ENCODE results near the gene NXPH4. TPM values are rescaled to one million over a fixed set of nuclear protein-coding genes. Genes with fewer than 3 reads are reported as not detected.
A peak's percentile ranks its signal among the peaks of the same experiment; 100 is the strongest.

NXPH4 gene
- total and polyA plus RNA-seq, 7 experiments from 2014 or later = 0.31 TPM; not detected in 6

DNA sequence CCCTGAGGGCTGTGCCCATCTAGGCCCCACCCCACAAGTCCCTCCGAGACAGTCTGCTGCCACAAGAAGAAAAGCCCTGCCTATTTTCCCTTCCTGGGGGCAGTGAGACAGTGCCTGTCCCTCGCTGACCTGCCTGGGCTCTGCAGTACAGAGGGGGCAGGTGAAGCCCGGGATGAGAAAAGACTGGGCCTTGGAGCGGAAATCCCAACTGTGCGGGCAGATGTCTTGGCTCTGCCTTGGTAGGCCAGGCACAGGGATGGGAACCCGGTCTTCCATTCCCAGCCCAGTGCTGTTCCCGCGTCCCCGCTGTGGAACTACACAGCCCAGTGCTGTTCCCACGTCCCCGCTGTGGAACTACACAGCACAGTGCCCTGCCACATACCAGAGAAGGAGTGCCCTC, 12.8 kb upstream of the NXPH4 start:
- Mint-ChIP-seq H3K27me3 (no peaks in the 10 kb centered on the region), H3K36me3 (peaks cover 0 to 14% (median 0%) of the 10 kb centered on the region in 5 donors), H3K4me3 (no peak overlapping the region), H3K27ac (no peak overlapping the region), H3K4me1 (no peaks in the 10 kb centered on the region), H3K9me3 (no peaks in the 10 kb centered on the region)
- ChIA-PET POLR2A (no interaction called here), CTCF (no interaction called here)
- Histone ChIP-seq H3K4me3 (ENCODE audit: low read length) (no peak overlapping the region), H3K4me1 (ENCODE audit: control insufficient read depth in 2 of 2, insufficient read depth in 2 of 2, low read length in 2 of 2) (no peaks in the 10 kb centered on the region), H3K36me3 (ENCODE audit: control insufficient read depth in 2 of 3, insufficient read depth in 3 of 3, low read length in 3 of 3) (no peaks in the 10 kb centered on the region), H3K27me3 (ENCODE audit: control insufficient read depth in 2 of 2, insufficient read depth in 2 of 2, low read length in 2 of 2) (no peaks in the 10 kb centered on the region), H3K9me3 (ENCODE audit: control insufficient read depth in 2 of 3, low read length in 3 of 3) (no peaks in the 10 kb centered on the region), H3K27ac (ENCODE audit: low read depth, low read length) (no peak overlapping the region)
- no peak for DNase-seq
- intact Hi-C loops (cut with micrococcal nuclease) = no loop called here
- no peak for ATAC-seq

GRCh38 chr12:57204454-57204853, 12.1 kb upstream of the NXPH4 start:
- peaks cover 0 to 14% (median 0%) of the 10 kb centered on the region in 5 donors for H3K36me3 Mint-ChIP-seq
- Histone ChIP-seq H3K36me3 (ENCODE audit: control insufficient read depth in 2 of 3, insufficient read depth in 3 of 3, low read length in 3 of 3) (no peaks in the 10 kb centered on the region), H3K9me3 (ENCODE audit: control insufficient read depth in 2 of 3, low read length in 3 of 3) (no peaks in the 10 kb centered on the region), H3K27ac (ENCODE audit: low read depth, low read length) (no peak overlapping the region), H3K27me3 (ENCODE audit: control insufficient read depth in 2 of 2, insufficient read depth in 2 of 2, low read length in 2 of 2) (no peaks in the 10 kb centered on the region), H3K4me3 (ENCODE audit: low read length) (no peak overlapping the region), H3K4me1 (ENCODE audit: control insufficient read depth in 2 of 2, insufficient read depth in 2 of 2, low read length in 2 of 2) (no peaks in the 10 kb centered on the region)
- H3K4me1 Mint-ChIP-seq = no peaks in the 10 kb centered on the region
- ATAC-seq = no peak
- H3K27ac Mint-ChIP-seq = no peak overlapping the region
- ChIA-PET CTCF (no interaction called here), POLR2A (no interaction called here)
- H3K27me3 Mint-ChIP-seq = no peaks in the 10 kb centered on the region
- no peaks in the 10 kb centered on the region for H3K9me3 Mint-ChIP-seq
- intact Hi-C loops (cut with micrococcal nuclease) = no loop called here
- DNase-seq = no peak
- H3K4me3 Mint-ChIP-seq = no peak overlapping the region

DNA sequence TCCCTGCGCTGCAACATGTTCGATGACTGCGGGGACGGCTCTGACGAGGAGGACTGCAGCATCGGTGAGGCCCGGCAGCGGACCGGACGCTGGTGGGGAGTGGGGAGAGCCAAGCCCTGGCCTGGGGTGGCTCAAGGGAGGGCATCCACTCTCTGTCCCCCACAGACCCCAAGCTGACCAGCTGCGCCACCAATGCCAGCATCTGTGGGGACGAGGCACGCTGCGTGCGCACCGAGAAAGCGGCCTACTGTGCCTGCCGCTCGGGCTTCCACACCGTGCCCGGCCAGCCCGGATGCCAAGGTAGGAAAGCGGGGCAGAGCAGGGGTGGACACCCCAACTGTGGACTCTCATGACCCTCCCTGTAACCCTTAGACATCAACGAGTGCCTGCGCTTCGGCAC, 11.4 kb upstream of the NXPH4 start:
- no peaks in the 10 kb centered on the region for H3K27me3 ChIP-seq (ENCODE audit: control insufficient read depth in 2 of 2, insufficient read depth in 2 of 2, low read length in 2 of 2)
- CTCF ChIA-PET = no interaction called here
- Mint-ChIP-seq H3K9me3 (no peaks in the 10 kb centered on the region), H3K27ac (no peak overlapping the region), H3K36me3 (peaks cover 0 to 14% (median 0%) of the 10 kb centered on the region in 5 donors), H3K4me1 (no peaks in the 10 kb centered on the region), H3K27me3 (no peaks in the 10 kb centered on the region), H3K4me3 (no peak overlapping the region)
- H3K27ac ChIP-seq (ENCODE audit: low read depth, low read length) = no peak overlapping the region
- H3K36me3 ChIP-seq (ENCODE audit: control insufficient read depth in 2 of 3, insufficient read depth in 3 of 3, low read length in 3 of 3) = no peaks in the 10 kb centered on the region
- POLR2A ChIA-PET = no interaction called here
- intact Hi-C loops (cut with micrococcal nuclease) = no loop called here
- DNase-seq = no peak
- no peak for ATAC-seq
- H3K9me3 ChIP-seq (ENCODE audit: control insufficient read depth in 2 of 3, low read length in 3 of 3) = no peaks in the 10 kb centered on the region
- H3K4me3 ChIP-seq (ENCODE audit: low read length) = no peak overlapping the region
- no peaks in the 10 kb centered on the region for H3K4me1 ChIP-seq (ENCODE audit: control insufficient read depth in 2 of 2, insufficient read depth in 2 of 2, low read length in 2 of 2)

DNA sequence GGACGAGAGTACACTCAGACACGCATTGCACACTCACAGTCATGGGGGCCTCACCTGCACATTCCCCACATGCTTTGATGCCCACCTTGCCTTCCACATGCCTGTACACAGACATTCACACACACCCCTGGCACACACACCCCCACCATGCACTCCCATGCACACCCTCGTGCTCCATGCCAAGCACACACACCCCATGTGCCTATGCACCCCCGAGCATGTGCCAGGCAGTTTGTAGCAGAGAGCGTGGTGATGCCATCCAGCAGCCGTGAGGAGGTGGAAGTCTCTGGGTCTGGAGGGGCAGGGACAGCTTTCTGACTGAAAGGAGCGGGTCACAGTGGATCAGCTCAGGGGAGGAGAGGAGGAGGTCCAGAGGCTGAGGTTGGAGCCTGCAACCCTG, 10.7 kb upstream of the NXPH4 start:
- Histone ChIP-seq H3K9me3 (ENCODE audit: control insufficient read depth in 2 of 3, low read length in 3 of 3) (no peaks in the 10 kb centered on the region), H3K36me3 (ENCODE audit: control insufficient read depth in 2 of 3, insufficient read depth in 3 of 3, low read length in 3 of 3) (no peaks in the 10 kb centered on the region), H3K4me3 (ENCODE audit: low read length) (no peak overlapping the region), H3K27ac (ENCODE audit: low read depth, low read length) (no peak overlapping the region), H3K27me3 (ENCODE audit: control insufficient read depth in 2 of 2, insufficient read depth in 2 of 2, low read length in 2 of 2) (no peaks in the 10 kb centered on the region), H3K4me1 (ENCODE audit: control insufficient read depth in 2 of 2, insufficient read depth in 2 of 2, low read length in 2 of 2) (no peaks in the 10 kb centered on the region)
- intact Hi-C loops (cut with micrococcal nuclease) = no loop called here
- Mint-ChIP-seq H3K27ac (no peak overlapping the region), H3K4me3 (no peak overlapping the region), H3K36me3 (peaks cover 0 to 14% (median 0%) of the 10 kb centered on the region in 5 donors), H3K9me3 (no peaks in the 10 kb centered on the region), H3K27me3 (no peaks in the 10 kb centered on the region), H3K4me1 (no peaks in the 10 kb centered on the region)
- no peak for ATAC-seq
- ChIA-PET POLR2A (no interaction called here), CTCF (interaction anchor here (1.3 kb wide), 1 partner anchor 37 kb away, joined by 4 read pairs; no protein-coding TSS in a partner anchor)
- DNase-seq = no peak

- DNase-seq (no peak), ATAC-seq (no peak)
- Mint-ChIP-seq H3K36me3 (peaks cover 0 to 10% (median 0%) of the 10 kb centered on the region in 5 donors), H3K4me1 (no peaks in the 10 kb centered on the region), H3K9me3 (no peaks in the 10 kb centered on the region), H3K27me3 (peaks cover 0 to 3% (median 0%) of the 10 kb centered on the region in 5 donors), H3K4me3 (no peak overlapping the region), H3K27ac (no peak overlapping the region)
- Histone ChIP-seq H3K4me3 (ENCODE audit: low read length) (no peak overlapping the region), H3K27ac (ENCODE audit: low read depth, low read length) (no peak overlapping the region), H3K36me3 (ENCODE audit: control insufficient read depth in 2 of 3, insufficient read depth in 3 of 3, low read length in 3 of 3) (no peaks in the 10 kb centered on the region), H3K4me1 (ENCODE audit: control insufficient read depth in 2 of 2, insufficient read depth in 2 of 2, low read length in 2 of 2) (peaks cover 0 to 3% of the 10 kb centered on the region in 2 donors), H3K27me3 (ENCODE audit: control insufficient read depth in 2 of 2, insufficient read depth in 2 of 2, low read length in 2 of 2) (no peaks in the 10 kb centered on the region), H3K9me3 (ENCODE audit: control insufficient read depth in 2 of 3, low read length in 3 of 3) (no peaks in the 10 kb centered on the region)
- ChIA-PET CTCF (interaction anchor here (0.6 to 1.1 kb wide), 2 partner anchors 35 to 40 kb away, joined by 3 read pairs; no protein-coding TSS in a partner anchor), POLR2A (no interaction called here)
- intact Hi-C loops (cut with micrococcal nuclease) = no loop called here
These were observed 8.6 kb upstream of the NXPH4 start for GRCh38 chr12:57207731-57208630.

DNA sequence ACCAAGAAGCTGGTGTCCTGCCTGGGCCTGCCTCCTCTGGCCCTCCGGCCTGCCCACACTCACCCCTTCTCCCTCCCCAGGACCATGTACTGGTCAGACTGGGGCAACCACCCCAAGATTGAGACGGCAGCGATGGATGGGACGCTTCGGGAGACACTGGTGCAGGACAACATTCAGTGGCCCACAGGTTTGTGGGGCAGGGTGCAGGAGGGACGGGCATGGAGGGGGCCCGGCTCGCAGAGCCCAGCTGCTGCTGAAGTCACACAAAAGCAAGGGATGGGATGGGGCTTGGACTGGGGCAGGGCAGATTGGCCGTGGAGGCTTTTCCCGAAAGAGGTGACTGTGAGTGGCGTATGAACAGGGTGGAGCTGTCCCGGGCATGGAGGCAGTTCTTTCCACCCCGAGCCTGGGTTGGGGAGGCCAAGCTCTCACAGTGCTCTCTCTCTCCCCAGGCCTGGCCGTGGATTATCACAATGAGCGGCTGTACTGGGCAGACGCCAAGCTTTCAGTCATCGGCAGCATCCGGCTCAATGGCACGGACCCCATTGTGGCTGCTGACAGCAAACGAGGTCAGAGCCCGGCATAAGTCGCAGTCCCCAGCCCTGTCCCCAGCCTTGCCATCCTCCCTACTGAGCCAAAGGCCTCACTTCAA, 7.8 kb upstream of the NXPH4 start:
- peaks cover 5 to 8% of the 10 kb centered on the region in 2 donors for H3K4me1 ChIP-seq (ENCODE audit: control insufficient read depth in 2 of 2, insufficient read depth in 2 of 2, low read length in 2 of 2)
- Mint-ChIP-seq H3K4me1 (peaks cover 6 to 7% (median 6%) of the 10 kb centered on the region in 7 donors), H3K27ac (peak overlapping the region in 2 of 9 donors; percentile 20 to 38), H3K4me3 (no peak overlapping the region), H3K9me3 (no peaks in the 10 kb centered on the region), H3K27me3 (peaks cover 6 to 9% (median 6%) of the 10 kb centered on the region in 5 donors), H3K36me3 (peaks cover 0 to 10% (median 0%) of the 10 kb centered on the region in 5 donors)
- ChIA-PET POLR2A (no interaction called here), CTCF (interaction anchor here (1.1 kb wide), 1 partner anchor 34 kb away, joined by 3 read pairs; no protein-coding TSS in a partner anchor)
- no peak overlapping the region for H3K4me3 ChIP-seq (ENCODE audit: low read length)
- DNase-seq (no peak), ATAC-seq (no peak)
- H3K36me3 ChIP-seq (ENCODE audit: control insufficient read depth in 2 of 3, insufficient read depth in 3 of 3, low read length in 3 of 3) = no peaks in the 10 kb centered on the region
- intact Hi-C loops (cut with micrococcal nuclease) = no loop called here
- no peaks in the 10 kb centered on the region for H3K9me3 ChIP-seq (ENCODE audit: control insufficient read depth in 2 of 3, low read length in 3 of 3)
- no peak overlapping the region for H3K27ac ChIP-seq (ENCODE audit: low read depth, low read length)
- H3K27me3 ChIP-seq (ENCODE audit: control insufficient read depth in 2 of 2, insufficient read depth in 2 of 2, low read length in 2 of 2) = peaks cover 0 to 4% of the 10 kb centered on the region in 2 donors
